ENCODE data around the gene CCDC88C.

Gene CCDC88C

GRCh38 chr14:91273273-91273884 is 144.2 kb downstream of the CCDC88C start:
- H4K20me1 ChIP-seq (ENCODE audit: insufficient read depth, low read length) = no peaks in the 10 kb centered on the region
- H3K36me3 ChIP-seq (ENCODE audit: insufficient read depth, low read length) = peaks cover 86% of the 10 kb centered on the region
- H3K4me3 ChIP-seq (ENCODE audit: low read depth, low read length, poor library complexity, severe bottlenecking) = no peak overlapping the region
- H3K79me2 ChIP-seq (ENCODE audit: insufficient read depth, low read length) = no peaks in the 10 kb centered on the region
- no peaks in the 10 kb centered on the region for H3K4me1 ChIP-seq (ENCODE audit: insufficient read depth, low read length, severe bottlenecking)
- no peaks in the 10 kb centered on the region for H3F3A ChIP-seq (ENCODE audit: insufficient read depth, low read length)
- no peaks in the 10 kb centered on the region for H3K9me2 ChIP-seq (ENCODE audit: low read depth, low read length)
- no peak overlapping the region for H3K4me2 ChIP-seq (ENCODE audit: low read length)
- H3K9me3 ChIP-seq (ENCODE audit: low read length) = no peaks in the 10 kb centered on the region
- no peak overlapping the region for H2AFZ ChIP-seq (ENCODE audit: low read length)
- no peak overlapping the region for H3K9ac ChIP-seq (ENCODE audit: low read length)
- no peaks in the 10 kb centered on the region for H3K27me3 ChIP-seq (ENCODE audit: insufficient read depth, low read length)
- H3K27ac ChIP-seq (ENCODE audit: low read depth, low read length, poor library complexity, severe bottlenecking) = no peak overlapping the region
- no peak for TF ChIP-seq EZH2 (IDR thresholded peaks at IDR 0.05; ENCODE audit: borderline replicate concordance, low read length)
- TF ChIP-seq CTCF (IDR thresholded peaks at IDR 0.05; ENCODE audit: low read length) = no peak

GRCh38 chr14:91272341-91273272 is 145.0 kb downstream of the CCDC88C start:
- TF ChIP-seq CTCF (IDR thresholded peaks at IDR 0.05; ENCODE audit: low read length) (no peak), EZH2 (IDR thresholded peaks at IDR 0.05; ENCODE audit: borderline replicate concordance, low read length) (no peak)
- Histone ChIP-seq H3K4me1 (ENCODE audit: insufficient read depth, low read length, severe bottlenecking) (no peaks in the 10 kb centered on the region), H3K27ac (ENCODE audit: low read depth, low read length, poor library complexity, severe bottlenecking) (no peak overlapping the region), H2AFZ (ENCODE audit: low read length) (no peak overlapping the region), H3K9me2 (ENCODE audit: low read depth, low read length) (no peaks in the 10 kb centered on the region), H3K9me3 (ENCODE audit: low read length) (no peaks in the 10 kb centered on the region), H3K79me2 (ENCODE audit: insufficient read depth, low read length) (no peaks in the 10 kb centered on the region), H3K27me3 (ENCODE audit: insufficient read depth, low read length) (no peaks in the 10 kb centered on the region), H3F3A (ENCODE audit: insufficient read depth, low read length) (no peaks in the 10 kb centered on the region), H3K36me3 (ENCODE audit: insufficient read depth, low read length) (peaks cover 78% of the 10 kb centered on the region), H4K20me1 (ENCODE audit: insufficient read depth, low read length) (no peaks in the 10 kb centered on the region), H3K4me2 (ENCODE audit: low read length) (no peak overlapping the region), H3K9ac (ENCODE audit: low read length) (no peak overlapping the region), H3K4me3 (ENCODE audit: low read depth, low read length, poor library complexity, severe bottlenecking) (no peak overlapping the region)

GRCh38 chr14:91271639-91272038 is 146.0 kb downstream of the CCDC88C start:
- TF ChIP-seq CTCF (IDR thresholded peaks at IDR 0.05; ENCODE audit: low read length) (no peak), EZH2 (IDR thresholded peaks at IDR 0.05; ENCODE audit: borderline replicate concordance, low read length) (no peak)
- Histone ChIP-seq H3K36me3 (ENCODE audit: insufficient read depth, low read length) (peaks cover 68% of the 10 kb centered on the region), H3K4me1 (ENCODE audit: insufficient read depth, low read length, severe bottlenecking) (no peaks in the 10 kb centered on the region)

More at GRCh38 chr14:91271639-91272038, 146.0 kb downstream of the CCDC88C start:
- Histone ChIP-seq H3K27me3 (ENCODE audit: insufficient read depth, low read length) (no peaks in the 10 kb centered on the region), H2AFZ (ENCODE audit: low read length) (no peak overlapping the region), H3K79me2 (ENCODE audit: insufficient read depth, low read length) (no peaks in the 10 kb centered on the region), H3K9me2 (ENCODE audit: low read depth, low read length) (no peaks in the 10 kb centered on the region), H4K20me1 (ENCODE audit: insufficient read depth, low read length) (no peaks in the 10 kb centered on the region), H3K4me2 (ENCODE audit: low read length) (no peak overlapping the region), H3K9me3 (ENCODE audit: low read length) (no peaks in the 10 kb centered on the region), H3F3A (ENCODE audit: insufficient read depth, low read length) (no peaks in the 10 kb centered on the region), H3K4me3 (ENCODE audit: low read depth, low read length, poor library complexity, severe bottlenecking) (no peak overlapping the region), H3K27ac (ENCODE audit: low read depth, low read length, poor library complexity, severe bottlenecking) (no peak overlapping the region), H3K9ac (ENCODE audit: low read length) (no peak overlapping the region)
